ENCODE measurements around the gene FAM219A. TPM values are rescaled to one million over a fixed set of nuclear protein-coding genes. Genes with fewer than 3 reads are reported as not detected.
"Not testable (repeated sequence)": the region's sequence is repeated elsewhere in the genome, so short reads cannot be mapped to it uniquely, and the experiment has no call there.

Gene FAM219A
- total RNA-seq, 1 donor from 2014 or later, result 13.4 TPM

DNA sequence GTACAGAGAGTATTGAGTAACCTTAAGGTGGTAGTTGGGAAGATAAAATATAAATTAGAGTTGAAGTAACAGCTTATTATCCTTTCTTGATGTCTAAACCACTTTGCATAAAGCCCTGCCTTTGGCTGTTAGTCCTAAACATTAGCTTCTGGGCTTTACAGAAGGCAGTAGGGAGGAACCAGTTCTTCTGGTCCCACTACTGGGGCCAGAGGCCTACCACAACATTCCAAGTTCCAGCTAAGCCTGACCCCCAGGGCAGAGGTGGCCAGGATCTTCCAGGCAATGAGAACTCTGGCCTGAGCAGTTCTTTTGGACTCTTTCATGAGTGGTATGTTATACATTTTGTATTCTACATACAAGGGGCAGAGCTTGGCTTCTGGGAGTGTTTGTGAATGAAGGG lies 26.3 kb upstream of the FAM219A start:
- DNase-seq (ENCODE audit: extremely low spot score, unreplicated experiment), result no peak
- Mint-ChIP-seq H3K4me3 (no peak overlapping the region), H3K27me3 (peaks cover 2% of the 10 kb centered on the region), H3K27ac (no peak overlapping the region), H3K9me3 (no peaks in the 10 kb centered on the region), H3K4me1 (ENCODE audit: unreplicated experiment) (no peaks in the 10 kb centered on the region), H3K36me3 (no peaks in the 10 kb centered on the region)
- TF ChIP-seq, protein P1, sequence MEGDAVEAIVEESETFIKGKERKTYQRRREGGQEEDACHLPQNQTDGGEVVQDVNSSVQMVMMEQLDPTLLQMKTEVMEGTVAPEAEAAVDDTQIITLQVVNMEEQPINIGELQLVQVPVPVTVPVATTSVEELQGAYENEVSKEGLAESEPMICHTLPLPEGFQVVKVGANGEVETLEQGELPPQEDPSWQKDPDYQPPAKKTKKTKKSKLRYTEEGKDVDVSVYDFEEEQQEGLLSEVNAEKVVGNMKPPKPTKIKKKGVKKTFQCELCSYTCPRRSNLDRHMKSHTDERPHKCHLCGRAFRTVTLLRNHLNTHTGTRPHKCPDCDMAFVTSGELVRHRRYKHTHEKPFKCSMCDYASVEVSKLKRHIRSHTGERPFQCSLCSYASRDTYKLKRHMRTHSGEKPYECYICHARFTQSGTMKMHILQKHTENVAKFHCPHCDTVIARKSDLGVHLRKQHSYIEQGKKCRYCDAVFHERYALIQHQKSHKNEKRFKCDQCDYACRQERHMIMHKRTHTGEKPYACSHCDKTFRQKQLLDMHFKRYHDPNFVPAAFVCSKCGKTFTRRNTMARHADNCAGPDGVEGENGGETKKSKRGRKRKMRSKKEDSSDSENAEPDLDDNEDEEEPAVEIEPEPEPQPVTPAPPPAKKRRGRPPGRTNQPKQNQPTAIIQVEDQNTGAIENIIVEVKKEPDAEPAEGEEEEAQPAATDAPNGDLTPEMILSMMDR (conservative IDR thresholded peaks at IDR 0.05), result no peak

DNA sequence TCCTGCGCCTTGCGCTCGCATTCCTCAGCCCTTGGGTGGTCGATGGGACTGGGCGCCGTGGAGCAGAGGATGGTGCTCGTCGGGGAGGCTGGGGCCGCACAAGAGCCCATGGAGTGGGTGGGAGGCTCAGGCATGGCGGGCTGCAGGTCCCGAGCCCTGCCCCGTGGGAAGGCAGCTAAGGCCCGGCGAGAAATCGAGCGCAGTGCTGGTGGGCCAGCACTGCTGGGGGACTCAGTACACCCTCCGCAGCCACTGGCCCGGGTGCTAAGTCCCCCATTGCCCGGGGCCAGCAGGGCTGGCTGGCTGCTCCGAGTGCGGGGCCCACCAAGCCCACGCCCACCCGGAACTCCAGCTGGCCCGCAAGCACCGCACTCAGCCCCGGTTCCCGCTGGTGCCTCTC lies 24.4 kb upstream of the FAM219A start:
- H3K27me3 Mint-ChIP-seq; H3K9me3 Mint-ChIP-seq; H3K4me3 Mint-ChIP-seq; H3K36me3 Mint-ChIP-seq; H3K27ac Mint-ChIP-seq; H3K4me1 Mint-ChIP-seq (ENCODE audit: unreplicated experiment); DNase-seq (ENCODE audit: extremely low spot score, unreplicated experiment): not testable (repeated sequence)

DNA sequence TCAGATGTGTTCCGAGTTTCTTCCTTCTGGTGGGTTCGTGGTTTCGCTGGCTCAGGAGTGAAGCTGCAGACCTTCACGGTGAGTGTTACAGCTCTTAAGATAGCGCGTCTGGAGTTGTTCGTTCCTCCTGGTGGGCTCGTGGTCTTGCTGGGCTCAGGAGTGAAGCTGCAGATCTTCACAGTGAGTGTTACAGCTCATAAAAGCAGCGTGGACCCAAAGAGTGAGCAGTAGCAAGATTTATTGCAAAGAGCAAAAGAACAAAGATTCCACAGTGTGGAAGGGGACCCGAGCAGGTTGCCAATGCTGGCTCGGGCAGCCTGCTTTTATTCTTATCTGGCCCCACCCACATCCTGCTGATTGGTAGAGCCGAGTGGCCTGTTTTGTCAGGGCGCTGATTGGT lies 23.2 kb upstream of the FAM219A start:
- not testable (repeated sequence) for H3K27me3 Mint-ChIP-seq; H3K4me3 Mint-ChIP-seq; H3K9me3 Mint-ChIP-seq; DNase-seq (ENCODE audit: extremely low spot score, unreplicated experiment); H3K27ac Mint-ChIP-seq; H3K36me3 Mint-ChIP-seq; H3K4me1 Mint-ChIP-seq (ENCODE audit: unreplicated experiment)

DNA sequence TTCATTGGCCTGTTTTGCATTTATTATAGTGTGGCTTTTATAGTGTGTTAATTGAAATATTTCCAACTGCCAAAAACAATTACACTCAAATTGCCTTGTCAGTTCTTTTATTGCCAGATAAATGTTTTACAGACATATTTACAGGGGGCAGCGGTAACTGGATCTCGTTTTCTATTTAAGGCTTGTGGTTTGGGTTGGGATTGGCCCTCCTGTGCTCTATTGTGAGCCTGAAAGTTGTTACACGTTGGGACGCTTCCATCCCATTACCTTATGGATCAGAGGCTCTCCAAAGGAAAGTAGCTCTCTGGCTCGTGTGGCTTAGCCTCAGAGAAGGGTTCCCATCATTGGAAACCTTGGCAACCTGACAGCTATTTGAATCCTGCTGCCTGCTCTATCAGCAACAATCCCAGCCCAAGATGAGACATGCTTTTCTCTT lies 21.1 kb upstream of the FAM219A start:
- no peak overlapping the region for H3K4me3 Mint-ChIP-seq
- no peak for DNase-seq (ENCODE audit: extremely low spot score, unreplicated experiment)
- no peaks in the 10 kb centered on the region for H3K9me3 Mint-ChIP-seq
- H3K27me3 Mint-ChIP-seq, result peaks cover 19% of the 10 kb centered on the region
- H3K36me3 Mint-ChIP-seq, result no peaks in the 10 kb centered on the region
- TF ChIP-seq, protein P1 (conservative IDR thresholded peaks at IDR 0.05), result no peak
- H3K4me1 Mint-ChIP-seq (ENCODE audit: unreplicated experiment), result no peaks in the 10 kb centered on the region
- H3K27ac Mint-ChIP-seq, result no peak overlapping the region

DNA sequence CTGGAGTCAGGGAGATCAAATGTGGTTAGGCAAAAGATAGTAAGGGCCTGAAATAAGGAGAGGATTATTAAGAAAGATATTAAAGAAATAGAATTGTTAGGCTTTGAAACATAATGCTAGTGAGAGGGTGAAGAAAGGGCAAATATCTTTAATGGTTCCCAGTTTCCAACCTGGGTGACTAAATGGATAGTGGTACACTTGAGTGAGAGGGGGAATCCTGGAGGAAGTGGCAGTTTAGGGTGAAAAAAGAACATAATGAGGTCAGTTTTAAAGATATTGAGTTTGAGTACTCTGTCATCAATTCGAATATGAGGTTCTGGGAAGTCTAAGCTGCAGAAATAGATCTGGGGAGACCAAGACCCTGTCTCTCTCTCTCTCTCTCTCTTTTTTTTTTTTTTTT lies 19.2 kb upstream of the FAM219A start:
- DNase-seq (ENCODE audit: extremely low spot score, unreplicated experiment), result no peak
- no peaks in the 10 kb centered on the region for H3K36me3 Mint-ChIP-seq
- H3K27ac Mint-ChIP-seq, result no peak overlapping the region
- no peaks in the 10 kb centered on the region for H3K9me3 Mint-ChIP-seq
- H3K27me3 Mint-ChIP-seq, result peaks cover 19% of the 10 kb centered on the region
- no peaks in the 10 kb centered on the region for H3K4me1 Mint-ChIP-seq (ENCODE audit: unreplicated experiment)
- H3K4me3 Mint-ChIP-seq, result no peak overlapping the region
- TF ChIP-seq, protein P1 (conservative IDR thresholded peaks at IDR 0.05), result no peak

DNA sequence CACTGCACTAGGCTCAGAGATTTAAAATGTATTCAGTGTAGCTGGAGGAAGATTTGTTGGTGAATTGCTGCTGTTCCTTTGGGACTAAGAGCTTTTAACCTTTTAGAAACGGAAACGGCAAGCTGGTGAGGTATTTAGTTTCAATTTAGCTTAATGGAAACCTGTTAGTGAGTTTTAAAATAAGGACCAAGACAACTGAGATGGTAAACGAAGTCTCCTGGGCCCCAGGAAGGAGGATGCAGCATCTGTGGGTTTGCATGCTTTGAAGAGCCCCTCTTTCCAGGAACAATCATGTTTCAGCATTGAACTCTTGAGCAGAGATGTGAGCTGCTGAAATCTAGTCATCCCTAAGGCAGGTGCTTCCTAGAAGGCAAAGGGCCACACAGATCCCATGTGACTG lies 16.7 kb upstream of the FAM219A start:
- Mint-ChIP-seq H3K27ac (no peak overlapping the region), H3K36me3 (no peaks in the 10 kb centered on the region), H3K27me3 (peaks cover 19% of the 10 kb centered on the region), H3K9me3 (no peaks in the 10 kb centered on the region), H3K4me1 (ENCODE audit: unreplicated experiment) (no peaks in the 10 kb centered on the region), H3K4me3 (no peak overlapping the region)
- no peak for DNase-seq (ENCODE audit: extremely low spot score, unreplicated experiment)
- TF ChIP-seq, protein P1 (conservative IDR thresholded peaks at IDR 0.05), result no peak

DNA sequence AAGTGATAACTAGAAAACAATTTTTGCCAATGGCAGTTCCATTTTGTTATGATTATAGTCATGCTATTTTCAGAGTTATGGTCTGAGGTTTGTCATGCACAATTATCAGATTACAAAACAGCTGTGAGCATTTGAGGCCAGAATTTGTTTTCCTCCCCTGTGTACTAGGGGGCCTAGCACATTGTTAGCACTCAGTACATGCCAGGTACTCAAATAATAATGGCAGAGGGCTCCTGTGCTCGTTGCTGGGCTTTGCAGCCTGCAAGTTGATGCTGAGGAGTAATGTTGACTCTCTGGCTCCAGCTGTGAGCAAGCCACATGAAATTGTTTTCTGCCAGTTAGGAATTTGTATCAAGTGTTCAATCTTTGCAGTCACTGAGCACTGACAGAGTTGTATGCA lies 7.1 kb upstream of the FAM219A start:
- H3K36me3 Mint-ChIP-seq, result no peaks in the 10 kb centered on the region
- no peak for DNase-seq (ENCODE audit: extremely low spot score, unreplicated experiment)
- no peaks in the 10 kb centered on the region for H3K4me1 Mint-ChIP-seq (ENCODE audit: unreplicated experiment)
- H3K4me3 Mint-ChIP-seq, result no peak overlapping the region
- TF ChIP-seq, protein P1 (conservative IDR thresholded peaks at IDR 0.05), result no peak
- H3K9me3 Mint-ChIP-seq, result no peaks in the 10 kb centered on the region
- H3K27ac Mint-ChIP-seq, result no peak overlapping the region
- H3K27me3 Mint-ChIP-seq, result peaks cover 29% of the 10 kb centered on the region

Data from type B pancreatic cell (in vitro differentiated cells).